HG03439 (cell line): ENCODE measurements around the gene ABCC12.

Experiments
- ATAC-seq: cut with Tn5 transposase; IDR thresholded peaks from one replicate; pipeline ENCODE4 v1.9.1; 2021; ENCODE audit warnings: mild to moderate bottlenecking, moderate library complexity; ENCODE audit not compliant: unreplicated experiment

The ABCC12 gene

GRCh38 chr16:48106446-48106845 lies 49.3 kb downstream of the ABCC12 start:
- ATAC-seq: no peak
